HepG2 (cell line): ENCODE measurements around the gene WDHD1. TPM values are rescaled to one million over a fixed set of nuclear protein-coding genes. Genes with fewer than 3 reads are reported as not detected.

Experiments
- FLYWCH1 ChIP-seq: sonication (generic); formaldehyde crosslinking; IDR thresholded peaks from 2 replicates; pipeline ENCODE4 v1.8.1; 2023; ENCODE audit warnings: mild to moderate bottlenecking, missing genetic modification reagents
- GABPB1 ChIP-seq: IDR thresholded peaks from 2 replicates; pipeline ENCODE4 v1.6.1; 2016; ENCODE audit warnings: mild to moderate bottlenecking, missing genetic modification reagents, moderate library complexity, missing compliant biosample characterization
- IKZF1 ChIP-seq: fragments of 450-650 bp; IDR thresholded peaks from 2 replicates; pipeline ENCODE4 v1.7.1; 2016
- KLF11 ChIP-seq: IDR thresholded peaks from 2 replicates; pipeline ENCODE4 v1.6.1; 2016; ENCODE audit warnings: missing compliant biosample characterization
- MAFG ChIP-seq: sonication (generic); formaldehyde crosslinking; IDR thresholded peaks from 2 replicates; pipeline ENCODE4 v1.5.1; 2020; ENCODE audit warnings: mild to moderate bottlenecking, missing genetic modification reagents
- NFIC ChIP-seq: IDR thresholded peaks from 2 replicates; pipeline ENCODE4 v1.6.1; 2012; ENCODE audit warnings: mild to moderate bottlenecking, low read length, inconsistent platforms
- NR1H2 ChIP-seq: sonication (generic); formaldehyde crosslinking; IDR thresholded peaks from 2 replicates; pipeline ENCODE4 v1.8.1; 2022; ENCODE audit warnings: low read depth, missing genetic modification reagents, borderline replicate concordance
- POLR2G ChIP-seq: fragments of 200-400 bp; formaldehyde crosslinking; IDR thresholded peaks from 2 replicates; pipeline ENCODE4 v1.6.1; 2018; ENCODE audit warnings: mild to moderate bottlenecking, low read depth, low read length, moderate library complexity
- RXRA ChIP-seq: sonication (generic); formaldehyde crosslinking; IDR thresholded peaks from 2 replicates; pipeline ENCODE4 v1.5.1; 2020; ENCODE audit warnings: missing genetic modification reagents
- SOX5 ChIP-seq: IDR thresholded peaks from 2 replicates; pipeline ENCODE4 v1.6.1; 2016; ENCODE audit warnings: borderline replicate concordance
- SUZ12 ChIP-seq: fragments of 150-350 bp; IDR thresholded peaks from 2 replicates; pipeline ENCODE4 v1.6.1; 2014; ENCODE audit warnings: low read depth, low read length
- ZNF10 ChIP-seq: sonication (generic); formaldehyde crosslinking; IDR thresholded peaks from 2 replicates; pipeline ENCODE4 v1.4.0; 2020; ENCODE audit warnings: mild to moderate bottlenecking, low read depth, missing genetic modification reagents, borderline replicate concordance
- ZNF124 ChIP-seq: sonication (generic); formaldehyde crosslinking; IDR thresholded peaks from 2 replicates; pipeline ENCODE4 v1.4.0; 2020; ENCODE audit warnings: missing genetic modification reagents
- ZNF468 ChIP-seq: sonication (generic); formaldehyde crosslinking; IDR thresholded peaks from 2 replicates; pipeline ENCODE4 v1.8.0; 2022; ENCODE audit warnings: mild to moderate bottlenecking, moderate library complexity, missing genetic modification reagents
- ZNF737 ChIP-seq: sonication (generic); formaldehyde crosslinking; IDR thresholded peaks from 2 replicates; pipeline ENCODE4 v1.5.0; 2020; ENCODE audit warnings: missing genetic modification reagents, mild to moderate bottlenecking, borderline replicate concordance
- ZNF781 ChIP-seq: sonication (generic); formaldehyde crosslinking; IDR thresholded peaks from 2 replicates; pipeline ENCODE4 v1.5.1; 2020; ENCODE audit warnings: borderline replicate concordance, mild to moderate bottlenecking, missing genetic modification reagents; ENCODE audit errors: not compliant biosample characterization
- polyA plus RNA-seq, 8 experiments: library from polyadenylated mRNA; depleted of rRNA in 3 of 8; stranded (reverse) in 7 of 8; unstranded in 1 of 8; fragments of >200 nt; fragmentation: Illumina TruSeq in 4 of 8; extraction: Trizol in 4 of 8; gene quantifications; 2 replicates each; pipeline versions ENCODE4 v1.2.1 to v1.2.3, GENCODE V29; 2011 to 2016; ENCODE audit warnings: low read depth in 4 of 8, missing spikeins in 1 of 8, mixed read lengths in 1 of 8; ENCODE audit not compliant: insufficient read depth in 1 of 8
- total RNA-seq, 5 experiments: library from RNA; depleted of rRNA; stranded (reverse); fragments of >200 nt; fragmentation: Illumina TruSeq; extraction: Trizol; gene quantifications; 2 replicates each; pipeline ENCODE4 v1.2.3, GENCODE V29; 2016; ENCODE audit warnings: low read depth in 1 of 5
- TF ChIP-seq, protein P1 (sequence below): IDR thresholded peaks from 2 replicates; pipeline ENCODE4 v1.6.1; 2016; ENCODE audit warnings: mild to moderate bottlenecking
- TF ChIP-seq, protein P2 (sequence below): sonication (generic); formaldehyde crosslinking; IDR thresholded peaks from 2 replicates; pipeline ENCODE4 v1.8.1; 2023; ENCODE audit warnings: mild to moderate bottlenecking, missing genetic modification reagents
- TF ChIP-seq, protein P3 (sequence below): sonication (generic); formaldehyde crosslinking; IDR thresholded peaks from 2 replicates; pipeline ENCODE4 v1.4.0; 2020; ENCODE audit warnings: missing genetic modification reagents
- TF ChIP-seq, protein P4 (sequence below): IDR thresholded peaks from 2 replicates; pipeline ENCODE4 v1.6.1; 2016
- TF ChIP-seq, protein P5 (sequence below): sonication (generic); formaldehyde crosslinking; IDR thresholded peaks from 2 replicates; pipeline ENCODE4 v1.4.0; 2020; ENCODE audit warnings: mild to moderate bottlenecking, missing genetic modification reagents
- TF ChIP-seq, protein P6 (sequence below): sonication (generic); formaldehyde crosslinking; IDR thresholded peaks from 2 replicates; pipeline ENCODE4 v1.4.0; 2020; ENCODE audit warnings: missing genetic modification reagents, borderline replicate concordance

The WDHD1 gene
- total and polyA plus RNA-seq, 2 of the 13 experiments (the other 11 are each of a cell fraction or from before 2014, with no cell fraction given) = 5.5 to 27.5 TPM

DNA sequence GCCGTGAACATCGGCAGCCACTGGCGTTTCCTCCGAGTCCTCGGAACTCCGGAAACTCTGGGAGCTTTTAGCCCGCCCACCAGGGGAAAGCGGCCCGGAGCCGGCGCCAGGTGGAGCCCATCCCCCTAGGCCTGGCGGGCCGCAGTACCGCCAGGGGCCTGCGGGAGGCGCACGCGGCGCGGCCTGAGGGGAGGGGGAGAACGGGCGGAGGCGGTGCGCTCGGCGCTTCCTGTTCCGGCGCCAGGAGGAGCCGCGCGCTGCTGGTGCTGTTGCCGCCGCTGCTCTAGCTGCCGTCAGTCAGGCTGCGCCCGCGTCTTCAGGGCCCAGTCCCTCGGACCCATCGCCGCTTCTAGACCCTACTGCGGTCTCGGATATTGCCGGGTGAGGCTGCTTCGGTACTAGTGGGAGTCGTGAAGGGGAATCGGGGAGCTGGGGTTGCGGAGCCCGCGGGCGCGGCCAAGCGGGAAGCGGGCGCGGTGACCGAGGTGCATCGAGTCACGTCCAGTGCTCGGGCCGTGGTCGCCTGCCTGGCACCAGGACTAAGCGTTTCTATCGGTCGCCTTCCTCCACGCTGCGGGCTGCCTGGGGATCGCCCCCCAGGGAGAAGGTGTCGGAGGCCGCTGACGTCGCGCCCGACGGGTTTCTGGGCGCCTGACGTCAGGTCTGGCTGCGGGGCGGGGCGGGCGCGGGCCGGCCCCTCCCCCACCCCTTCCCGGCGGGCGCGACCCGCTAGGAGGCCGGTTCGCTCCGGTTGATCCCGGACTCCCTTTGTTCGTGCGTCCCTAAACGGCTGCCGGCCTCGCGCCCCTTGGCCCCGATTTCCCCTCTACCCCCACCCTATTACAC is 24.7 kb upstream of the WDHD1 start, which contains the start of gene MAPK1IP1L (continued):
- TF ChIP-seq, protein P1, sequence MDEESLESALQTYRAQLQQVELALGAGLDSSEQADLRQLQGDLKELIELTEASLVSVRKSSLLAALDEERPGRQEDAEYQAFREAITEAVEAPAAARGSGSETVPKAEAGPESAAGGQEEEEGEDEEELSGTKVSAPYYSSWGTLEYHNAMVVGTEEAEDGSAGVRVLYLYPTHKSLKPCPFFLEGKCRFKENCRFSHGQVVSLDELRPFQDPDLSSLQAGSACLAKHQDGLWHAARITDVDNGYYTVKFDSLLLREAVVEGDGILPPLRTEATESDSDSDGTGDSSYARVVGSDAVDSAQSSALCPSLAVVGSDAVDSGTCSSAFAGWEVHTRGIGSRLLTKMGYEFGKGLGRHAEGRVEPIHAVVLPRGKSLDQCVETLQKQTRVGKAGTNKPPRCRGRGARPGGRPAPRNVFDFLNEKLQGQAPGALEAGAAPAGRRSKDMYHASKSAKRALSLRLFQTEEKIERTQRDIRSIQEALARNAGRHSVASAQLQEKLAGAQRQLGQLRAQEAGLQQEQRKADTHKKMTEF (CRISPR knock-in tag) = peak; percentile 92
- TF ChIP-seq, protein P2, sequence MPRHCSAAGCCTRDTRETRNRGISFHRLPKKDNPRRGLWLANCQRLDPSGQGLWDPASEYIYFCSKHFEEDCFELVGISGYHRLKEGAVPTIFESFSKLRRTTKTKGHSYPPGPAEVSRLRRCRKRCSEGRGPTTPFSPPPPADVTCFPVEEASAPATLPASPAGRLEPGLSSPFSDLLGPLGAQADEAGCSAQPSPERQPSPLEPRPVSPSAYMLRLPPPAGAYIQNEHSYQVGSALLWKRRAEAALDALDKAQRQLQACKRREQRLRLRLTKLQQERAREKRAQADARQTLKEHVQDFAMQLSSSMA (CRISPR knock-in tag) = 0 out of 2 replicates have a peak, but pooled peaks have one; percentile 32
- TF ChIP-seq ZNF10 (CRISPR knock-in tag) (no peak), KLF11 (CRISPR knock-in tag) (no peak), IKZF1 (no peak), FLYWCH1 (CRISPR knock-in tag) (no peak; the same call in 1 of the 2 replicates), SOX5 (CRISPR knock-in tag) (peak; percentile 58), NR1H2 (CRISPR knock-in tag) (no peak), POLR2G (peak; percentile 97), ZNF124 (CRISPR knock-in tag) (peak; percentile 66; the same call in 1 of the 2 replicates), ZNF737 (CRISPR knock-in tag) (peak; percentile 84; the same call in 1 of the 2 replicates), GABPB1 (CRISPR knock-in tag) (peak; percentile 96), MAFG (no peak), RXRA (CRISPR knock-in tag) (peak; percentile 63; the same call in 1 of the 2 replicates), NFIC (no peak; the same call in 1 of the 2 replicates), SUZ12 (no peak), ZNF468 (peak; percentile 90; the same call in 1 of the 2 replicates), ZNF781 (CRISPR knock-in tag) (peak; percentile 20)
- TF ChIP-seq, protein P3, sequence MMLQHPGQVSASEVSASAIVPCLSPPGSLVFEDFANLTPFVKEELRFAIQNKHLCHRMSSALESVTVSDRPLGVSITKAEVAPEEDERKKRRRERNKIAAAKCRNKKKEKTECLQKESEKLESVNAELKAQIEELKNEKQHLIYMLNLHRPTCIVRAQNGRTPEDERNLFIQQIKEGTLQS (CRISPR knock-in tag) = no peak
- TF ChIP-seq, protein P4, sequence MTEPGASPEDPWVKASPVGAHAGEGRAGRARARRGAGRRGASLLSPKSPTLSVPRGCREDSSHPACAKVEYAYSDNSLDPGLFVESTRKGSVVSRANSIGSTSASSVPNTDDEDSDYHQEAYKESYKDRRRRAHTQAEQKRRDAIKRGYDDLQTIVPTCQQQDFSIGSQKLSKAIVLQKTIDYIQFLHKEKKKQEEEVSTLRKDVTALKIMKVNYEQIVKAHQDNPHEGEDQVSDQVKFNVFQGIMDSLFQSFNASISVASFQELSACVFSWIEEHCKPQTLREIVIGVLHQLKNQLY (CRISPR knock-in tag) = peak; percentile 44
- TF ChIP-seq, protein P5, sequence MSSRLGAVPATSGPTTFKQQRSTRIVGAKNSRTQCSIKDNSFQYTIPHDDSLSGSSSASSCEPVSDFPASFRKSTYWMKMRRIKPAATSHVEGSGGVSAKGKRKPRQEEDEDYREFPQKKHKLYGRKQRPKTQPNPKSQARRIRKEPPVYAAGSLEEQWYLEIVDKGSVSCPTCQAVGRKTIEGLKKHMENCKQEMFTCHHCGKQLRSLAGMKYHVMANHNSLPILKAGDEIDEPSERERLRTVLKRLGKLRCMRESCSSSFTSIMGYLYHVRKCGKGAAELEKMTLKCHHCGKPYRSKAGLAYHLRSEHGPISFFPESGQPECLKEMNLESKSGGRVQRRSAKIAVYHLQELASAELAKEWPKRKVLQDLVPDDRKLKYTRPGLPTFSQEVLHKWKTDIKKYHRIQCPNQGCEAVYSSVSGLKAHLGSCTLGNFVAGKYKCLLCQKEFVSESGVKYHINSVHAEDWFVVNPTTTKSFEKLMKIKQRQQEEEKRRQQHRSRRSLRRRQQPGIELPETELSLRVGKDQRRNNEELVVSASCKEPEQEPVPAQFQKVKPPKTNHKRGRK (CRISPR knock-in tag) = no peak
- TF ChIP-seq, protein P6, sequence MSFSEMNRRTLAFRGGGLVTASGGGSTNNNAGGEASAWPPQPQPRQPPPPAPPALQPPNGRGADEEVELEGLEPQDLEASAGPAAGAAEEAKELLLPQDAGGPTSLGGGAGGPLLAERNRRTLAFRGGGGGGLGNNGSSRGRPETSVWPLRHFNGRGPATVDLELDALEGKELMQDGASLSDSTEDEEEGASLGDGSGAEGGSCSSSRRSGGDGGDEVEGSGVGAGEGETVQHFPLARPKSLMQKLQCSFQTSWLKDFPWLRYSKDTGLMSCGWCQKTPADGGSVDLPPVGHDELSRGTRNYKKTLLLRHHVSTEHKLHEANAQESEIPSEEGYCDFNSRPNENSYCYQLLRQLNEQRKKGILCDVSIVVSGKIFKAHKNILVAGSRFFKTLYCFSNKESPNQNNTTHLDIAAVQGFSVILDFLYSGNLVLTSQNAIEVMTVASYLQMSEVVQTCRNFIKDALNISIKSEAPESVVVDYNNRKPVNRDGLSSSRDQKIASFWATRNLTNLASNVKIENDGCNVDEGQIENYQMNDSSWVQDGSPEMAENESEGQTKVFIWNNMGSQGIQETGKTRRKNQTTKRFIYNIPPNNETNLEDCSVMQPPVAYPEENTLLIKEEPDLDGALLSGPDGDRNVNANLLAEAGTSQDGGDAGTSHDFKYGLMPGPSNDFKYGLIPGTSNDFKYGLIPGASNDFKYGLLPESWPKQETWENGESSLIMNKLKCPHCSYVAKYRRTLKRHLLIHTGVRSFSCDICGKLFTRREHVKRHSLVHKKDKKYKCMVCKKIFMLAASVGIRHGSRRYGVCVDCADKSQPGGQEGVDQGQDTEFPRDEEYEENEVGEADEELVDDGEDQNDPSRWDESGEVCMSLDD (CRISPR knock-in tag) = no peak; the same call in 1 of the 2 replicates
